Measurements from ENCODE around the gene PDCD1. TPM values are rescaled to one million over a fixed set of nuclear protein-coding genes. Genes with fewer than 3 reads are reported as not detected.
"Not testable (repeated sequence)": the region's sequence is repeated elsewhere in the genome, so short reads cannot be mapped to it uniquely, and the experiment has no call there.

The PDCD1 gene
- total RNA-seq, 1 donor from 2014 or later, result not detected

GRCh38 chr2:241879326-241879725, 20.6 kb upstream of the PDCD1 start:
- no peak for DNase-seq (ENCODE audit: extremely low read depth, low read depth, low spot score)

- DNase-seq (ENCODE audit: extremely low read depth, low read depth, low spot score), result no peak
These were observed 19.6 kb upstream of the PDCD1 start for GRCh38 chr2:241877989-241878970.

- no peak for DNase-seq (ENCODE audit: extremely low read depth, low read depth, low spot score)
These were observed 18.5 kb upstream of the PDCD1 start for GRCh38 chr2:241877197-241877685.

GRCh38 chr2:241876528-241877196, 18.0 kb upstream of the PDCD1 start:
- DNase-seq (ENCODE audit: extremely low read depth, low read depth, low spot score), result no peak

GRCh38 chr2:241875754-241876527, 17.2 kb upstream of the PDCD1 start:
- not testable (repeated sequence) for DNase-seq (ENCODE audit: extremely low read depth, low read depth, low spot score)

GRCh38 chr2:241874277-241874925, 15.7 kb upstream of the PDCD1 start:
- no peak for DNase-seq (ENCODE audit: extremely low read depth, low read depth, low spot score)

- DNase-seq (ENCODE audit: extremely low read depth, low read depth, low spot score), result no peak
These were observed 15.1 kb upstream of the PDCD1 start for GRCh38 chr2:241873803-241874110.

GRCh38 chr2:241873081-241873802, 14.5 kb upstream of the PDCD1 start:
- no peak for DNase-seq (ENCODE audit: extremely low read depth, low read depth, low spot score)

- no peak for DNase-seq (ENCODE audit: extremely low read depth, low read depth, low spot score)
These were observed 13.6 kb upstream of the PDCD1 start for GRCh38 chr2:241872313-241872642.

- no peak for DNase-seq (ENCODE audit: extremely low read depth, low read depth, low spot score)
These were observed 13.0 kb upstream of the PDCD1 start for GRCh38 chr2:241871538-241872312.

- no peak for DNase-seq (ENCODE audit: extremely low read depth, low read depth, low spot score)
These were observed 12.2 kb upstream of the PDCD1 start for GRCh38 chr2:241870611-241871537.

GRCh38 chr2:241870081-241870541, 11.4 kb upstream of the PDCD1 start:
- DNase-seq (ENCODE audit: extremely low read depth, low read depth, low spot score), result no peak

GRCh38 chr2:241869087-241869961, 10.6 kb upstream of the PDCD1 start, which contains the start of gene RTP5:
Gene RTP5 (plus strand): TSS chr2:241869729. CDS start chr2:241869757, 28 bp downstream.
- no peak for DNase-seq (ENCODE audit: extremely low read depth, low read depth, low spot score)

GRCh38 chr2:241868661-241869081, 10.0 kb upstream of the PDCD1 start:
- DNase-seq (ENCODE audit: extremely low read depth, low read depth, low spot score), result no peak

GRCh38 chr2:241867776-241868420, 9.2 kb upstream of the PDCD1 start:
- no peak for DNase-seq (ENCODE audit: extremely low read depth, low read depth, low spot score)
